HepG2 (cell line): ENCODE results near the gene ZNF10. TPM values are rescaled to one million over a fixed set of nuclear protein-coding genes. Genes with fewer than 3 reads are reported as not detected.

Experiments used
- AFF4 ChIP-seq: sonication (generic); formaldehyde crosslinking; IDR thresholded peaks from 2 replicates; pipeline ENCODE4 v1.4.0; 2020; ENCODE audit warnings: missing genetic modification reagents
- BRD4 ChIP-seq: sonication (generic); formaldehyde crosslinking; IDR thresholded peaks from 2 replicates; pipeline ENCODE4 v1.4.0; 2020; ENCODE audit warnings: missing genetic modification reagents
- CEBPB ChIP-seq: IDR thresholded peaks from 2 replicates; pipeline ENCODE4 v1.6.1; 2011; ENCODE audit warnings: low read depth, low read length, improper control_type of control experiment, borderline replicate concordance
- EEA1 ChIP-seq: sonication (generic); formaldehyde crosslinking; IDR thresholded peaks from 2 replicates; pipeline ENCODE4 v1.5.1; 2020; ENCODE audit warnings: mild to moderate bottlenecking, missing genetic modification reagents, borderline replicate concordance
- EED ChIP-seq: sonication (generic); formaldehyde crosslinking; IDR thresholded peaks from 2 replicates; pipeline ENCODE4 v1.5.0; 2020; ENCODE audit warnings: mild to moderate bottlenecking, missing genetic modification reagents
- FOXK1 ChIP-seq: sonication (generic); formaldehyde crosslinking; IDR thresholded peaks from 2 replicates; pipeline ENCODE4 v1.4.0; 2020; ENCODE audit warnings: low read depth, missing genetic modification reagents, borderline replicate concordance
- GPBP1L1 ChIP-seq: sonication (generic); formaldehyde crosslinking; IDR thresholded peaks from 2 replicates; pipeline ENCODE4 v1.5.0; 2020; ENCODE audit warnings: mild to moderate bottlenecking, missing genetic modification reagents
- LRRFIP1 ChIP-seq: sonication (generic); formaldehyde crosslinking; conservative IDR thresholded peaks from 2 replicates; pipeline ENCODE4 v1.4.0; 2020; ENCODE audit warnings: missing genetic modification reagents
- MBD4 ChIP-seq: IDR thresholded peaks from 2 replicates; pipeline ENCODE4 v1.6.1; 2012; ENCODE audit warnings: low read length, inconsistent platforms, borderline replicate concordance
- NBN ChIP-seq: fragments of 450-650 bp; conservative IDR thresholded peaks from 2 replicates; pipeline ENCODE4 v1.6.1; 2017
- NFKB2 ChIP-seq: sonication (generic); formaldehyde crosslinking; IDR thresholded peaks from 2 replicates; pipeline ENCODE4 v1.4.0; 2020; ENCODE audit warnings: missing genetic modification reagents, borderline replicate concordance
- RFX5 ChIP-seq: IDR thresholded peaks from 2 replicates; pipeline ENCODE4 v1.6.1; 2011; ENCODE audit warnings: low read depth, low read length, improper control_type of control experiment
- SNRNP70 ChIP-seq: fragments of 200-400 bp; formaldehyde crosslinking; IDR thresholded peaks from 2 replicates; pipeline ENCODE4 v1.6.1; 2017; ENCODE audit warnings: mild to moderate bottlenecking, low read depth, low read length, moderate library complexity
- SP2 ChIP-seq: sonication (generic); formaldehyde crosslinking; IDR thresholded peaks from 2 replicates; pipeline ENCODE4 v1.5.1; 2020; ENCODE audit warnings: mild to moderate bottlenecking, missing genetic modification reagents
- ZEB1 ChIP-seq: IDR thresholded peaks from 2 replicates; pipeline ENCODE4 v1.6.1; 2012; ENCODE audit warnings: mild to moderate bottlenecking, low read depth, inconsistent platforms; ENCODE audit not compliant: insufficient replicate concordance
- ZFP41 ChIP-seq: sonication (generic); formaldehyde crosslinking; IDR thresholded peaks from 2 replicates; pipeline ENCODE4 v1.4.0; 2020; ENCODE audit warnings: mild to moderate bottlenecking, missing genetic modification reagents, borderline replicate concordance
- ZMYM2 ChIP-seq: sonication (generic); formaldehyde crosslinking; IDR thresholded peaks from 2 replicates; pipeline ENCODE4 v1.8.0; 2022; ENCODE audit warnings: mild to moderate bottlenecking, missing genetic modification reagents
- ZNF18 ChIP-seq: sonication (generic); formaldehyde crosslinking; IDR thresholded peaks from 2 replicates; pipeline ENCODE4 v1.8.0; 2022; ENCODE audit warnings: mild to moderate bottlenecking, missing genetic modification reagents; ENCODE audit not compliant: insufficient replicate concordance
- ZNF180 ChIP-seq: sonication (generic); formaldehyde crosslinking; IDR thresholded peaks from 2 replicates; pipeline ENCODE4 v1.4.0; 2020; ENCODE audit warnings: low read depth, missing genetic modification reagents, borderline replicate concordance
- ZNF317 ChIP-seq: sonication (generic); formaldehyde crosslinking; IDR thresholded peaks from 2 replicates; pipeline ENCODE4 v1.5.0; 2020; ENCODE audit warnings: mild to moderate bottlenecking, missing genetic modification reagents
- ZNF619 ChIP-seq: sonication (generic); formaldehyde crosslinking; IDR thresholded peaks from 2 replicates; pipeline ENCODE4 v1.4.0; 2020; ENCODE audit warnings: mild to moderate bottlenecking, missing genetic modification reagents
- polyA plus RNA-seq, 8 experiments: library from polyadenylated mRNA; depleted of rRNA in 3 of 8; stranded (reverse) in 7 of 8; unstranded in 1 of 8; fragments of >200 nt; fragmentation: Illumina TruSeq in 4 of 8; extraction: Trizol in 4 of 8; gene quantifications; 2 replicates each; pipeline versions ENCODE4 v1.2.1 to v1.2.3, GENCODE V29; 2011 to 2016; ENCODE audit warnings: low read depth in 4 of 8, missing spikeins in 1 of 8, mixed read lengths in 1 of 8; ENCODE audit not compliant: insufficient read depth in 1 of 8
- total RNA-seq, 5 experiments: library from RNA; depleted of rRNA; stranded (reverse); fragments of >200 nt; fragmentation: Illumina TruSeq; extraction: Trizol; gene quantifications; 2 replicates each; pipeline ENCODE4 v1.2.3, GENCODE V29; 2016; ENCODE audit warnings: low read depth in 1 of 5

Gene ZNF10
- total and polyA plus RNA-seq, 2 of the 13 experiments (the other 11 are each of a cell fraction or from before 2014, with no cell fraction given), result 2.9 to 6.5 TPM

GRCh38 chr12:133181238-133181959 lies 51.0 kb downstream of the ZNF10 start, which contains the start of gene ZNF268 (continued):
- peak; percentile 24; the same call in 1 of the 2 replicates for TF ChIP-seq BRD4 (CRISPR knock-in tag)
- TF ChIP-seq ZNF18 (CRISPR knock-in tag), result no peak
- TF ChIP-seq SP2 (CRISPR knock-in tag), result peak; percentile 34; the same call in 1 of the 2 replicates
- TF ChIP-seq ZNF619 (CRISPR knock-in tag), result no peak
- TF ChIP-seq LRRFIP1 (CRISPR knock-in tag), result no peak
- TF ChIP-seq RFX5, result no peak; the same call in 1 of the 2 replicates
- TF ChIP-seq MBD4, result no peak
- peak; percentile 91 for TF ChIP-seq CEBPB
- no peak for TF ChIP-seq ZNF180
- no peak for TF ChIP-seq ZFP41 (CRISPR knock-in tag)
- TF ChIP-seq ZNF317 (CRISPR knock-in tag), result no peak
- TF ChIP-seq EEA1, result no peak
- TF ChIP-seq NFKB2 (CRISPR knock-in tag), result peak; percentile 74; the same call in 1 of the 2 replicates
- TF ChIP-seq GPBP1L1, result no peak
- no peak for TF ChIP-seq ZEB1
- no peak for TF ChIP-seq NBN
- TF ChIP-seq SNRNP70, result no peak
- peak; percentile 68; the same call in 1 of the 2 replicates for TF ChIP-seq EED (CRISPR knock-in tag)
- no peak for TF ChIP-seq ZMYM2 (CRISPR knock-in tag)
- peak; percentile 82; the same call in 1 of the 2 replicates for TF ChIP-seq FOXK1
- no peak for TF ChIP-seq AFF4 (CRISPR knock-in tag)
